Trophoblast cell (in vitro differentiated cells and primary cell): ENCODE measurements around the gene SCD5.

ENCODE experiments used
- DNase-seq, 2 donors: peaks; one replicate each; pipeline ENCODE4 v3.0.0-alpha.2; 2016
- H2AFZ ChIP-seq: 2 replicates; pipeline ENCODE4 v1.6.1; 2013; ENCODE audit warnings: low read length, moderate library complexity, mild to moderate bottlenecking; ENCODE audit not compliant: insufficient read depth, poor library complexity
- H2AK5ac ChIP-seq: 2 replicates; pipeline ENCODE4 v1.6.1; 2013; ENCODE audit warnings: mild to moderate bottlenecking, low read length
- H2BK120ac ChIP-seq: 2 replicates; pipeline ENCODE4 v1.6.1; 2013; ENCODE audit warnings: low read length, mild to moderate bottlenecking, moderate library complexity; ENCODE audit not compliant: insufficient read depth, poor library complexity
- H2BK12ac ChIP-seq: 2 replicates; pipeline ENCODE4 v1.6.1; 2013; ENCODE audit warnings: mild to moderate bottlenecking, low read length, moderate library complexity
- H2BK5ac ChIP-seq: 2 replicates; pipeline ENCODE4 v1.6.1; 2013; ENCODE audit warnings: low read length, low read depth, moderate library complexity, mild to moderate bottlenecking; ENCODE audit not compliant: poor library complexity
- H3K14ac ChIP-seq: 2 replicates; pipeline ENCODE4 v1.6.1; 2013; ENCODE audit warnings: mild to moderate bottlenecking, low read length
- H3K18ac ChIP-seq: 2 replicates; pipeline ENCODE4 v1.6.1; 2013; ENCODE audit warnings: mild to moderate bottlenecking, low read length
- H3K23ac ChIP-seq: 2 replicates; pipeline ENCODE4 v1.6.1; 2013; ENCODE audit warnings: low read length
- H3K27ac ChIP-seq: 2 replicates; pipeline ENCODE4 v1.5.1; 2013; ENCODE audit warnings: low read depth, mild to moderate bottlenecking, inconsistent platforms, low read length, moderate library complexity
- H3K27me3 ChIP-seq: 2 replicates; pipeline ENCODE4 v1.6.1; 2013; ENCODE audit warnings: inconsistent platforms, mild to moderate bottlenecking, low read length, moderate library complexity; ENCODE audit not compliant: insufficient read depth
- H3K36me3 ChIP-seq, 2 experiments: 1 replicate in 1 of 2; 2 replicates in 1 of 2; pipeline ENCODE4 v1.6.1; 2013; ENCODE audit warnings: low read length in 2 of 2, mild to moderate bottlenecking in 2 of 2, moderate library complexity in 1 of 2; ENCODE audit not compliant: insufficient read depth in 2 of 2, control insufficient read depth in 1 of 2
- H3K4ac ChIP-seq: 2 replicates; pipeline ENCODE4 v1.6.1; 2013; ENCODE audit warnings: low read depth, mild to moderate bottlenecking, low read length, moderate library complexity
- H3K4me1 ChIP-seq, 2 experiments: 1 replicate in 1 of 2; 2 replicates in 1 of 2; pipeline ENCODE4 v1.6.1; 2013; ENCODE audit warnings: low read length in 2 of 2, mild to moderate bottlenecking in 2 of 2, moderate library complexity in 1 of 2; ENCODE audit not compliant: insufficient read depth in 2 of 2, control insufficient read depth in 1 of 2
- H3K4me2 ChIP-seq: 2 replicates; pipeline ENCODE4 v1.6.1; 2013; ENCODE audit warnings: inconsistent platforms, mild to moderate bottlenecking, low read length, moderate library complexity
- H3K4me3 ChIP-seq: 2 replicates; pipeline ENCODE4 v1.5.1; 2013; ENCODE audit warnings: mild to moderate bottlenecking, low read depth, low read length, inconsistent platforms
- H3K79me1 ChIP-seq: one replicate; pipeline ENCODE4 v1.6.1; 2013; ENCODE audit warnings: low read length
- H3K79me2 ChIP-seq: 2 replicates; pipeline ENCODE4 v1.6.1; 2013; ENCODE audit warnings: low read length, mild to moderate bottlenecking; ENCODE audit not compliant: control insufficient read depth, insufficient read depth, poor library complexity
- H3K9ac ChIP-seq: 2 replicates; pipeline ENCODE4 v1.6.1; 2013; ENCODE audit warnings: mild to moderate bottlenecking, low read length
- H3K9me3 ChIP-seq: 2 replicates; pipeline ENCODE4 v1.6.1; 2013; ENCODE audit warnings: low read depth, mild to moderate bottlenecking, control low read depth, inconsistent platforms, low read length; ENCODE audit not compliant: insufficient read depth
- H4K12ac ChIP-seq: 2 replicates; pipeline ENCODE4 v1.6.1; 2013; ENCODE audit warnings: low read depth, mild to moderate bottlenecking, low read length, moderate library complexity
- H4K8ac ChIP-seq: 2 replicates; pipeline ENCODE4 v1.6.1; 2013; ENCODE audit warnings: low read depth, mild to moderate bottlenecking, low read length, moderate library complexity
- H4K91ac ChIP-seq: one replicate; pipeline ENCODE4 v1.6.1; 2013; ENCODE audit warnings: low read depth, mild to moderate bottlenecking, low read length, moderate library complexity
- WGBS: extraction: QIAGEN DNeasy Blood & Tissue Kit; methylation state at CpG from one replicate; pipeline ENCODE4 v1.1.7; 2013; ENCODE audit warnings: missing lambda C conversion rate; ENCODE audit not compliant: insufficient read length, insufficient coverage; ENCODE audit errors: extremely low coverage; 5-methylcytosine and 5-hydroxymethylcytosine counted together

Gene SCD5

GRCh38 chr4:82779032-82779431 is 19.6 kb downstream of the SCD5 start:
- Histone ChIP-seq H3K18ac (no peak overlapping the region), H3K4me3 (no peak overlapping the region), H3K79me1 (no peaks in the 10 kb centered on the region), H3K36me3 (no peaks in the 10 kb centered on the region), H4K8ac (no peak overlapping the region), H3K14ac (no peak overlapping the region), H4K91ac (no peak overlapping the region), H2BK120ac (no peak overlapping the region), H2AFZ (no peak overlapping the region), H2BK12ac (no peak overlapping the region), H3K79me2 (no peaks in the 10 kb centered on the region), H3K9me3 (no peaks in the 10 kb centered on the region), H2AK5ac (no peak overlapping the region), H3K27ac (no peak overlapping the region), H3K27me3 (no peaks in the 10 kb centered on the region), H3K9ac (no peak overlapping the region), H3K4me2 (no peak overlapping the region), H3K23ac (no peak overlapping the region), H2BK5ac (no peak overlapping the region), H3K4me1 (no peaks in the 10 kb centered on the region), H4K12ac (no peak overlapping the region), H3K4ac (no peak overlapping the region)
- no CpG with 5 or more reads among the region's 11 CpGs for WGBS
- DNase-seq: no peak

- no peaks in the 10 kb centered on the region for H3K79me1 ChIP-seq
- H3K79me2 ChIP-seq: no peaks in the 10 kb centered on the region
- no peak overlapping the region for H4K8ac ChIP-seq
- H3K9ac ChIP-seq: no peak overlapping the region
- no peak overlapping the region for H3K23ac ChIP-seq
- H2AK5ac ChIP-seq: no peak overlapping the region
- H3K4me3 ChIP-seq: no peak overlapping the region
- H3K9me3 ChIP-seq: no peaks in the 10 kb centered on the region
- no peak overlapping the region for H2AFZ ChIP-seq
- no peak overlapping the region for H2BK12ac ChIP-seq
- H4K91ac ChIP-seq: no peak overlapping the region
- H3K4ac ChIP-seq: no peak overlapping the region
- no peak overlapping the region for H4K12ac ChIP-seq
- H3K36me3 ChIP-seq: no peaks in the 10 kb centered on the region
- H3K27me3 ChIP-seq: no peaks in the 10 kb centered on the region
- no peak overlapping the region for H2BK120ac ChIP-seq
- H3K4me1 ChIP-seq: no peaks in the 10 kb centered on the region
- no peak for DNase-seq
- H3K4me2 ChIP-seq: no peak overlapping the region
- no peak overlapping the region for H3K14ac ChIP-seq
- H3K18ac ChIP-seq: no peak overlapping the region
- no CpG with 5 or more reads among the region's 5 CpGs for WGBS
- no peak overlapping the region for H3K27ac ChIP-seq
- no peak overlapping the region for H2BK5ac ChIP-seq
Observed at GRCh38 chr4:82777857-82778525, 20.6 kb downstream of the SCD5 start.

- no peaks in the 10 kb centered on the region for H3K79me1 ChIP-seq
- H2AFZ ChIP-seq: no peak overlapping the region
- no peaks in the 10 kb centered on the region for H3K9me3 ChIP-seq
- H3K27me3 ChIP-seq: no peaks in the 10 kb centered on the region
- no peak overlapping the region for H4K8ac ChIP-seq
- DNase-seq: peak; percentile 42 to 84
- no peak overlapping the region for H3K14ac ChIP-seq
- no peak overlapping the region for H3K4ac ChIP-seq
- no peaks in the 10 kb centered on the region for H3K36me3 ChIP-seq
- H3K9ac ChIP-seq: no peak overlapping the region
- H3K79me2 ChIP-seq: no peaks in the 10 kb centered on the region
- no peak overlapping the region for H3K23ac ChIP-seq
- H2AK5ac ChIP-seq: no peak overlapping the region
- no peaks in the 10 kb centered on the region for H3K4me1 ChIP-seq
- WGBS: no CpG with 5 or more reads among the region's 5 CpGs
- H4K12ac ChIP-seq: no peak overlapping the region
- no peak overlapping the region for H3K4me3 ChIP-seq
- no peak overlapping the region for H2BK120ac ChIP-seq
- H3K4me2 ChIP-seq: no peak overlapping the region
- no peak overlapping the region for H3K27ac ChIP-seq
- H3K18ac ChIP-seq: no peak overlapping the region
- no peak overlapping the region for H2BK12ac ChIP-seq
- H2BK5ac ChIP-seq: no peak overlapping the region
- no peak overlapping the region for H4K91ac ChIP-seq
Observed at GRCh38 chr4:82776925-82777542, 21.6 kb downstream of the SCD5 start.

- H3K14ac ChIP-seq: no peak overlapping the region
- no CpG with 5 or more reads among the region's 5 CpGs for WGBS
- no peak overlapping the region for H2AFZ ChIP-seq
- H3K4me2 ChIP-seq: no peak overlapping the region
- no peak overlapping the region for H3K18ac ChIP-seq
- H3K23ac ChIP-seq: no peak overlapping the region
- DNase-seq: no peak
- H4K8ac ChIP-seq: no peak overlapping the region
- H3K9ac ChIP-seq: no peak overlapping the region
- H2BK12ac ChIP-seq: no peak overlapping the region
- H3K9me3 ChIP-seq: no peaks in the 10 kb centered on the region
- H3K27ac ChIP-seq: no peak overlapping the region
- H2BK120ac ChIP-seq: no peak overlapping the region
- H3K4me3 ChIP-seq: no peak overlapping the region
- H2AK5ac ChIP-seq: no peak overlapping the region
- no peak overlapping the region for H2BK5ac ChIP-seq
- no peaks in the 10 kb centered on the region for H3K4me1 ChIP-seq
- H4K12ac ChIP-seq: no peak overlapping the region
- H3K27me3 ChIP-seq: no peaks in the 10 kb centered on the region
- H3K79me1 ChIP-seq: no peaks in the 10 kb centered on the region
- H4K91ac ChIP-seq: no peak overlapping the region
- H3K4ac ChIP-seq: no peak overlapping the region
- H3K36me3 ChIP-seq: no peaks in the 10 kb centered on the region
- no peaks in the 10 kb centered on the region for H3K79me2 ChIP-seq
Observed at GRCh38 chr4:82775243-82775642, 23.4 kb downstream of the SCD5 start.
